ENCODE data around the gene MT3. TPM values are rescaled to one million over a fixed set of nuclear protein-coding genes. Genes with fewer than 3 reads are reported as not detected.

The MT3 gene
- total and polyA plus RNA-seq, 2 of the 13 experiments (the other 11 are each of a cell fraction or from before 2014, with no cell fraction given), result not detected

DNA sequence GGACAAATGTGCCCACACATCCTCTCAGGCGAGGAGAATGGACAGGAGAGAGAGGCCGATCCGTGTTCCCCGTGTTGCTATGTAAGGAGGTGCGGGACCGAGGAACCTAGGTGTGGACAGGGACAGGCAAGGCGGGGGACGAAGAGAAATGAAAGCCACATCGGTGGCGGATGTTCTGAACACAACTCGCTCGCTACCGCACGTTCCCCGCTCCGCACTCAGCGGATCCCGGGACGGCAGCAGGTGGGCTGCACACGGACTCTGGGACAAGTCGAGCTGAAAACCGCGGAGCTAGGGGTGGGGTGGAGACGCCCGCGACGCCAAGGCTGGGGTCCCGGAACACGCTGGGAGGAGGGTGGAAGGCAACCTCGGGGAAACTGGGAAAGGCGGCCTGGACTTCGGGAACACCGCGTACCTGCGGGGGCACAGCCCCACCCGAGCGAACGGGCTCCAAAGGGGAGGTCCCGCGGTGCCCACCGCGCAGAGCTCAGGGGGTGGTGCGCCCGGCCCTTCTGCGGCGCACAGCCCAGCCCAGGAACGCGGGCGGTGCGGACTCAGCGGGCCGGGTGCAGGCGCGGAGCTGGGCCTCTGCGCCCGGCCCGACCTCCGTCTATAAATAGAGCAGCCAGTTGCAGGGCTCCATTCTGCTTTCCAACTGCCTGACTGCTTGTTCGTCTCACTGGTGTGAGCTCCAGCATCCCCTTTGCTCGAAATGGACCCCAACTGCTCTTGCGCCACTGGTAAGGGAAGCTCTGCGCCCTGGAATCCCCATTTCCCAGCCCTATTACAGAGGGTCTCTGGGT is 36.0 kb downstream of the MT3 start, which contains the start of gene MT1E:
Gene MT1E, plus strand, starts transcription at position 642 of the 803 bp plus-strand sequence. Its CDS starts 71 bp downstream, at position 713.
- Histone ChIP-seq H3K27ac (ENCODE audit: extremely low read length, insufficient read depth, low read length) (no peak within 1 kb of the TSS), H3K4me1 (ENCODE audit: insufficient read depth, low read length) (peaks cover 60% of the 10 kb centered on the region), H3K79me2 (ENCODE audit: insufficient read depth, low read length) (no peaks in the 10 kb centered on the region), H4K20me1 (ENCODE audit: insufficient read depth, low read length) (no peaks in the 10 kb centered on the region), H3K27me3 (ENCODE audit: control insufficient read depth in 1 of 2, insufficient read depth in 2 of 2, low read length in 2 of 2) (peaks cover 0 to 34% of the 10 kb centered on the region in 2 experiments; a peak in 3 of 5 replicates), H3K9ac (ENCODE audit: insufficient read depth, low read depth, low read length) (peak within 1 kb of the TSS; percentile 64), H3K4me2 (ENCODE audit: low read depth, low read length) (peak within 1 kb of the TSS; percentile 97), H3K4me3 (replicated peaks in 1 of 3; ENCODE audit: insufficient read depth in 1 of 3, low read depth in 2 of 3, low read length in 3 of 3) (peak within 1 kb of the TSS; percentile 63 to 88 (median 72)), H2AFZ (ENCODE audit: low read length) (peak within 1 kb of the TSS; percentile 76), H3K9me3 (ENCODE audit: low read length) (no peaks in the 10 kb centered on the region), H3K36me3 (replicated peaks in 1 of 2; ENCODE audit: control insufficient read depth in 1 of 2, insufficient read depth in 2 of 2, low read length in 2 of 2) (no peaks in the 10 kb centered on the region)
- no TSS peak for BruUV-seq (replicated peaks)
- DNase-seq (ENCODE audit: low spot score) (peak; percentile 63), ATAC-seq (peak; percentile 92), FAIRE-seq (no peak)
- 7% methylated on average over 30 of the region's 62 CpGs for WGBS (ENCODE audit: low lambda C conversion rate)
- ChIA-PET POLR2A (interaction anchor here (0.9 to 4.8 kb wide), 9 partner anchors 11 to 58 kb away, joined by 3 to 83 read pairs (median 5); partner anchors contain the start of genes MT1F and MT2A), CTCF (ENCODE audit: low intra/inter-chr PET ratio, low total read pairs) (no interaction called here)
- intact Hi-C loops (cut with micrococcal nuclease; ENCODE audit: unreplicated experiment), result no loop called here
- in situ Hi-C loops (cut with HindIII; ENCODE audit: extremely low pct_ligation_motif_present, low pct_unique_long_range_greater_than_20kb), result no loop called here
- TF ChIP-seq ZNF605 (CRISPR knock-in tag; IDR thresholded peaks at IDR 0.05), result peak; percentile 61; the same call in 1 of the 2 replicates
- no peak for TF ChIP-seq PHB2 (IDR thresholded peaks at IDR 0.05; ENCODE audit: partially characterized antibody)
- TF ChIP-seq EED (CRISPR knock-in tag; IDR thresholded peaks at IDR 0.05), result peak; percentile 93
- no peak for TF ChIP-seq SSRP1 (CRISPR knock-in tag; IDR thresholded peaks at IDR 0.05)
- TF ChIP-seq FOXP1 (IDR thresholded peaks at IDR 0.05), result no peak
- no peak for TF ChIP-seq FOXP1 (CRISPR knock-in tag; IDR thresholded peaks at IDR 0.05)
- TF ChIP-seq ZBTB10 (CRISPR knock-in tag; IDR thresholded peaks at IDR 0.05; ENCODE audit: borderline replicate concordance), result no peak
- TF ChIP-seq PAXIP1 (CRISPR knock-in tag; conservative IDR thresholded peaks at IDR 0.05), result 0 out of 2 replicates have a peak, but pooled peaks have one; percentile 5
- TF ChIP-seq NKX3-1 (CRISPR knock-in tag; IDR thresholded peaks at IDR 0.05), result no peak
- TF ChIP-seq ZSCAN9 (CRISPR knock-in tag; IDR thresholded peaks at IDR 0.05; ENCODE audit: borderline replicate concordance), result no peak; the same call in 1 of the 2 replicates
- TF ChIP-seq CBX2 (IDR thresholded peaks at IDR 0.05; ENCODE audit: low read depth, low read length), result no peak
- no peak for TF ChIP-seq CBX2 (CRISPR knock-in tag; IDR thresholded peaks at IDR 0.05; ENCODE audit: low read depth)
- no peak for TF ChIP-seq ZNF577 (CRISPR knock-in tag; IDR thresholded peaks at IDR 0.05; ENCODE audit: borderline replicate concordance, low read depth)
- TF ChIP-seq MED1 (CRISPR knock-in tag; IDR thresholded peaks at IDR 0.05), result no peak; the same call in 1 of the 2 replicates
- TF ChIP-seq NR2F6 (IDR thresholded peaks at IDR 0.05), result no peak
- TF ChIP-seq NR2F6 (CRISPR knock-in tag; IDR thresholded peaks at IDR 0.05), result no peak
- TF ChIP-seq TAF15 (IDR thresholded peaks at IDR 0.05; ENCODE audit: low read depth, low read length, poor library complexity, severe bottlenecking), result no peak

Data from HepG2 (cell line).